HG03066 (cell line): ENCODE results near the gene NAALADL2.

Source experiments
- ATAC-seq: cut with Tn5 transposase; IDR thresholded peaks from one replicate; pipeline ENCODE4 v1.9.1; 2021; ENCODE audit warnings: low read depth; ENCODE audit not compliant: unreplicated experiment

NAALADL2 gene

GRCh38 chr3:175187586-175187985 is 328.5 kb downstream of the NAALADL2 start:
- no peak for ATAC-seq

DNA sequence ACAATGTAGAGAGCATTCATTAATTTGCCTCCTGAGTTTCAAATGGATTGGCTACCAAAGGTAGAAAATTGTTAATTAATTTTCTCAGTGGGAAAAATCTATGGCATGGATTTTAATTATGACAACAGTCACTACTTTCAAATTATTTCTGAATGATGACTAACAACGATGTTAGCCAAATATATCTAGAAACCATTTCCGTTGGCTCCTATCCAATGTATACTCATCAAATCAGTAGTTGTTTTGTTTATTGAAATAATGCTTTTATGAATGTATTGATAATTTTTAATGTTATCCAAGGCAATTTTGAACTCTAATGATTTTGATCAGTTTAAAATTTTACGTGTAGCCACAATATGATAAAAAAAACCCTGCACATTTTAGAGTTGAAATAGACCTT is 333.4 kb downstream of the NAALADL2 start:
- ATAC-seq, result no peak

DNA sequence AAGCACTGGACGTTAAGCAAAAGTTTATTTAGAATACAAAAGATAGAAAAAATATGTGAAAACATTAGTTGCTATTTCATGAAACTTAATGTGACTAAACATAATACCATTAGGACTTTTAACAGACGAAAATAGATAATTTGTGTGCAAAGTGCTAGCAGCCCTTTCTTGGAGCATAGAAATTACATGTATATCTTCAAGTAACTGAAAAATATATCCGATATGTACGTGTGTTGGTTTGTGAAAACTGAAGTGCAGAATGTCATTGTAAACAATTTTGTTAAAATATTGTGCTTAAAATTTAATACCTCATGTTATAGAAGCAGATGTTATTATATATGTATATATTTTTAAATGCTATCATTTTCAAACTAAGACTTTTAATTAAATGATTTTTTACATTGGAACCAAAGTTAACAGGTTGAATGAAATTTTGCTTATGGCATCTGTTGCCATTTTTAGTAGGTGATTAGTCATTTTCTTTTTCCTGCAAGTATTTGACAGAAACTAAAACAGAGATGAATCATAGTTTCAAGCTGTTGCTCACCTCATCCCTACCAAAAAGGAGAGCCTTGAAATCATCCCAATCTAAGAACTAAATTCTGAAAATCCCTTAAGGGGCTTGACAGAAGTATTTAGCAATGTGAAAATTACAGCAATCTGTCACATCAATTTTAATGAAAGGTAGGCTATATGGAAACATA is 334.8 kb downstream of the NAALADL2 start:
- peak; percentile 69 for ATAC-seq

GRCh38 chr3:175198991-175199783 is 340.1 kb downstream of the NAALADL2 start:
- ATAC-seq, result no peak

GRCh38 chr3:175199961-175200360 is 340.8 kb downstream of the NAALADL2 start:
- no peak for ATAC-seq

GRCh38 chr3:175200391-175201095 is 341.4 kb downstream of the NAALADL2 start:
- ATAC-seq, result no peak

DNA sequence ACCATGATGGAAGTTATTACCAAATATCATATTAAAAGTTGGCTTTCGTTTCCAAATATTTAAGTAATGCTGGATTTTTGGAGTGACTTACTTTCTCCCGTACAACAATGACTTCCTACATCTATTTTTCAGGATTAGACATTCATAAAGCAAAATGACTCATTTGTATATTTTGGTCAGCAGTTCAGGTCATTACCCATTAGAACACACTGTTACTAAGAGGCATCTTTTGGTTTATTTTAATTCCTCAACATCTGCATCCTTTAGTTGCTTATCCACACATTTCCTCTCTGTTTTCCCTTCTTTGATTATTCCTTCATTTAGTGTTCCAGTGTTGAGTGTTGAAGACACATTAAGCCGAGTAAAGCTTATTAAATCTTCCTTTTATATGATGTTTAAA is 348.2 kb downstream of the NAALADL2 start:
- ATAC-seq, result no peak

DNA sequence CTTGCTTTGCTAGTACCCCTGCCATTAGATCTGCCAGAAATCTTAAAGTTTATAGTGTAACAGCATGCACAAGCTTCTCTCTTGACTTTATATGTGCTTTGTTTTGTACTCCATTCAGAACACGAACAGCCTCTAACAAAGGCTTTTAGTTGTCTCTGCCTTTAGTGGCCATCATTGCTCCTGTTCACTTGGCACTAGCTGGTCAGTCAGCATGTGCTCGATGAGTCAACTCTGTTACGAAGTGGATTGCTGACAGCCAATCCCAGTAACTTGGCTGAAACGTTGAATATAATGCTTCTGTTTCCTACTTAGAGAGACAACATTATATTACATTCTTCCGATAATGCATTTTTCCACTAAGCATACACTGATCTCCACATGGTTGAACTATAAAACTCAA is 349.2 kb downstream of the NAALADL2 start:
- ATAC-seq, result no peak

GRCh38 chr3:175211466-175211865 is 352.3 kb downstream of the NAALADL2 start:
- ATAC-seq, result no peak

DNA sequence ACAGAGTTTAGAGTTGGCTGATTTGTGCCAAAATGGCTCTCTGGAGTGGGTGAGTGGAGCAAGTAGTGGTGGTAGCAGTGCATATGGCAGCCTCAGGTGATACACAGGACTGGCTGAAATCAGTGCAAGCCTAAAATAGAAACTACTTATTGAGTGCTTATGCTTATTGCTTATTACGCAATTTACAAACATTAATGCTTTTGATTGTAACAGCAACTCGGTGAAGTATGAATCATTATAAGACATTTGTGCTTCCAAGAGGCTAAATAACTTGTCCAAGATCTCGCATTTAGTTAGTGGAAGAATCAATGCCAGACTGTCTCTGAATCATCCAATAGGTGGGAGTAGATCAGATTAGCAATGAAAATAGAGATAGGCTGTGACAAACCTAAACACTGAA is 353.8 kb downstream of the NAALADL2 start:
- no peak for ATAC-seq

- ATAC-seq, result no peak
These were observed 355.1 kb downstream of the NAALADL2 start for GRCh38 chr3:175214216-175214615.

- ATAC-seq, result no peak
These were observed 356.7 kb downstream of the NAALADL2 start for GRCh38 chr3:175215833-175216232.

GRCh38 chr3:175222356-175222755 is 363.2 kb downstream of the NAALADL2 start:
- no peak for ATAC-seq

- ATAC-seq, result no peak
These were observed 364.9 kb downstream of the NAALADL2 start for GRCh38 chr3:175224051-175224450.

DNA sequence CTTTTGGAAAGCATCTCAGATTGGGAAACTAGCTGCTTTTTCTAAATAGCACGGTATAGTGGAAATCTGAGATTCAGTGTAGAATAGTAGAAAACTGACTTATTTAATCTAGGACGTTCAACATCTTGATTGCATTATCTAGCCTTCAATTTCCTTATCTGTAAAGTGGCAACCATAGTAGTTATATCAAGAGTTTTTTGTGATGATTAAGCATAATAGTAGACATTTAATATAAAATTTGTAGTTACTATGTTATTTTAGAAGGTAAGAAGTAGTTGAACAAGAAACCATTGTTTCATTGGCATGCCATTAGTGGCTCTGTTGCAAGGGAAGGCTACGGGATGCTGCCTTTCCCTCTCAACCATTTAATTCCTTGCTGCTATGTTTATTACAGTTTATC is 367.3 kb downstream of the NAALADL2 start:
- ATAC-seq, result no peak

DNA sequence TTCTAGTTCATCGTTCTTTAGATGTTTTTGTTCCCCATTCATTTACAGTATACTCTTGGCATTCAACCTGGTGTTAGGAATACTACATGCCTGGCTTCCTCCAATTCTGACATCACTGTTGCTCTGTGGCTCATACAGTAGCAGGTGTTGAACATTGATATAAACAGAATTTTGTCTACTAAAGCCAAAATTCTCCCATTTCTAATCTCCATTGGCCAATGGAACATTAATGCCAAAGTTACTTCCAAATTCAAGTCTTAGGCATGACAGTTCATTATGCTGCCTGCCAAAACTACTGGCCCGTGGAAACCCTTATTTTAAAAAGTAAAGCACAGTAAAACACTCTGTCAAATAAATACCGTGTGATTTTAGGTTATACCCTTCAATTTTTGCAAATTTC is 368.0 kb downstream of the NAALADL2 start:
- no peak for ATAC-seq

GRCh38 chr3:175233957-175234940 is 375.1 kb downstream of the NAALADL2 start:
- no peak for ATAC-seq

DNA sequence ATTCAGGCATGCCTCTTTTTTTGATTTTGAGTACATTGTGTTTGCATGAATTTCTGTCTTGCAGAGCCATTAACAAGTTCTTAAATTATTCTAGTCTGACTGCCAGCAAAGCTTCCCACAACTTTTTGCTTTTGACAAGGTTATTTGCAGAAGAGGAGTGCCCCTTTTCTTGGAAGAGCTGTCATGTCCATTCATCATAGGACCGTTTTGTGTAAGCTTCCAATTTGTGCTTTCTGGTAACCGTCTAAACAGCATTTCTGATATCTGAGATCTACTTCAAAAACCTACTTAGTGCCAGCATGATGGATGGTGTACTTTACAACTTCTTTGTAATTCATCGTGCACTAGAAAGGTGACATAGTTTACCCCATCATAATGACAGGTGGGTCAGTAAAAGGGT is 379.7 kb downstream of the NAALADL2 start:
- no peak for ATAC-seq

DNA sequence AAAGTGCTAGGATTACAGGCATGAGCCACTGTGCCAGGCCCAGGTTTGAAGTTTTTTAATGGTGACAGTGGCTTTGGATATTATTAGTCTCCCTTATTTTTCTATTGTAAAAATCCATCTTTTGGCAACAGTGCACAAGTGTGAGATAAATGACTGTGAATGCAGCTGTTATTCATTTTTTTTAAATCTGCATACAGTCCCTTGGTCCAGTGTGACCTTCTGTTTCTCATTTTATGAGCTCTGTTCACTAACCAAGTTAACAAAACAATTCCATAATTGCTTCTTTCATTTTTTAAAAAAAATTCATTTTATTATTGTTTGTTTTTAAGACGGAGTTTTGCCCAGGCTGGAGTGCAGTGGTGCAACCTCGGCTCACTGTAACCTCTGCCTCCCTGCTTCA is 381.8 kb downstream of the NAALADL2 start:
- no peak for ATAC-seq

GRCh38 chr3:175242243-175242642 is 383.1 kb downstream of the NAALADL2 start:
- ATAC-seq, result no peak
